GM18505 (cell line): Measurements from ENCODE around the gene S1PR5.
"Not testable (repeated sequence)": the region's sequence is repeated elsewhere in the genome, so short reads cannot be mapped to it uniquely, and the experiment has no call there.

Experiments
- ATAC-seq: cut with Tn5 transposase; IDR thresholded peaks from one replicate; pipeline ENCODE4 v1.9.1; 2021; ENCODE audit not compliant: unreplicated experiment
- POLR2A ChIP-seq: IDR thresholded peaks from 4 replicates; pipeline ENCODE4 v1.6.1; 2011; ENCODE audit warnings: borderline replicate concordance; ENCODE audit not compliant: insufficient read depth, insufficient read length; ENCODE audit errors: extremely low read depth

The S1PR5 gene

DNA sequence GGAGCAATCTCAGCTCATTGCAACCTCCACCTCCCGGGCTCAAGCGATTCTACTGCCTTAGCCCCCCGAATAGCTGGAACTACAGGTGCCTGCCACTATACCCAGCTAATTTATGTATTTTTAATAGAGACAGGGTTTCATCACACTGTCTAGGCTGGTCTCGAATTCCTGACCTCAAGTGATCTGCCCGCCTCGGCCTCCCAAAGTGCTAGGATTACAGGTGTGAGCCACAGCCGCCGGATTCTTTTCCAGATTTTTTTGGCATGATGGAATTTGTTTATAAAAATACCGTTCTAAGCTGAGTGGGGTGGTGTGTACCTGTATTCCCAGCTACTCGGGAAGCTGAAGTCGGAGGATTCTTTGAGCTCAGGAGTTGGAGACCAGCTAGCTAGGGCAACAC, 20.4 kb upstream of the S1PR5 start:
- TF ChIP-seq POLR2A, result no peak
- ATAC-seq, result no peak

DNA sequence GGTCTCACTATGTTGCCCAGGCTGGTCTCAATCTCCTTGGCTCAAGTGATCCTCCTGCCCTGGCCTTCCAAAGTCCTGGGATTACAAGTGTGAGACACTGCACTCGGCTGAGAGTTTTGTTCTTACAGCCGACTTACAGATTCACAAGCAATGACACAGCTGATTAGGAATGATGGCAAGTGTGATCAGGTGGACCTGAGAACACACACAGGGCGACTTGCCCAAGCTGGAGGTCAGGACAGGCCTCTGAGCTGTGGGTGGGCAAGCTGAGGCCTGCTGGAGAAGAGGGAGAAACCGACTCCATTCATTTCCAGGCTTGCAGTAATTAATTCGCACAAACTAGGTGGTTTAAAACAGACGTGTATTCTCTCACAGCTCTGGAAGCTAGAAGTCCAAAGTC, 18.4 kb upstream of the S1PR5 start:
- ATAC-seq, result no peak
- no peak for TF ChIP-seq POLR2A

DNA sequence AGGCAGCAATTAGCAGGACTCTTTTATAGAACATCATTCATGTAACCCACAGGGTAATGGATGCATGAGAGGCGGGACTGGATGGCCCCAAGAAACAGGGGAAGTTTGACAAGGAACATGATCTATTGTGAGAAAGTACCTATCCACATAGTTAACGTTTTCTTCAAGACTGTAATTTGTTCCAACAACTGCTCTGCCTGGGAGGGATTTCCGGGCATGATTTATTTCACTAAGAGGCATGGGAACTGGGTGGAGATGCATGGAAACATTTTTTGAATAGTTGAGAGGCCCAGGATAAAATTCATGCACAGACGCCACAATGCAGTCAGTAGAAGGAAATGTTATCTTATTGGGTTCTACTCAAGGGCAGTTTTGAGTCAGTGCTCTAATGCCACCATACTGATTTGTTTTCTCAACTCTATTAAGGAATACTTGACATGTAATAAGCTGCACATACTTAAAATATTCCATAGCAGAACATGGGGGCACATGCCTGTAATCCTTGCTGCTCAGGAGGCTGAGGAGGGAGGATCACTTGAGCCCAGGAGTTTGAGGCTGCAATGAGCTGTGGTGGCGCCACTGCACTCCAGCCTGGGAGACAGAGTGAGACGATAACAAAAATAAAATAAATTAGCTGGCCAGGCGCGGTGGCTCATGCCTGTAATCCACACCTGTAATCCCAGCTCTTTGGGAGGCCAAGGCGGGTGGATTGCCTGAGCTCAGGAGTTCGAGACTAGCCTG, 16.6 kb upstream of the S1PR5 start:
- no peak for ATAC-seq
- no peak for TF ChIP-seq POLR2A

DNA sequence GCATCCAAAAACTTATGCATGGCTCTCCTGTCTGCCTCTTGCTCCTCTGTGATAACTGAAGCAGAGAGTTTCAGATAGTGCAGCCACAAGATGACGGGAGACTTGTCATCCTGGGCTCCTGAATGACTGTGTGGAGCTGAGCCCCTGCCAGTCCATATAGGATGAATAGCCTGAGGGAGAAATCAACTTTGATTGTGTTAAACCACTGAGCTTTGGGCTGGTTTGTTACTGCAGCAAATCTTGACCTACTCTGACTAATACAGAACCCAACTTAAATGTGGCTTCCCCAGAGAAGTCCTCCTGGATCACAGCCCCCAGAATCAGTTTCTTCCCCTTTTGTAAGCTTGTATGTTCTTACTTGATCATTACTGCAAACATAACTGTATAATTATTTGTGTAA, 15.2 kb upstream of the S1PR5 start:
- no peak for TF ChIP-seq POLR2A
- ATAC-seq, result no peak

DNA sequence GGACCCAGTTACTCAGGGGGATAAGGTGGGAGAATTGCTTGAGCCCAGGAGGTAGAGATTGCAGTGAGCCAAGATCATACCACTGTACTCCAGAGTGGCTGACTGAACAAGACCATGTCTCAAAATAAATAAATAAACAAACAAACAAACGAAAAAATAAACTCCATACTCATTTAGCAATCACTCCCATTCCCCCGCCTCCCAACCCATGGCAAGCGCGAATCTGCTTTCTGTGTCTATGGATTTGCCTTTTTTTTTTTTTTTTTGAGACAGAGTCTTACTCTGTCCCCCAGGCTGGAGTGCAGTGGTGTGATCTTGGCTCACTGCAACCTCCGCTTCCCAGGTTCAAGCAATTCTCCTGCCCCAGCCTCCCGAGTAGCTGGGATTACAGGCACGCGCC, 9.6 kb upstream of the S1PR5 start:
- not testable (repeated sequence) for ATAC-seq

DNA sequence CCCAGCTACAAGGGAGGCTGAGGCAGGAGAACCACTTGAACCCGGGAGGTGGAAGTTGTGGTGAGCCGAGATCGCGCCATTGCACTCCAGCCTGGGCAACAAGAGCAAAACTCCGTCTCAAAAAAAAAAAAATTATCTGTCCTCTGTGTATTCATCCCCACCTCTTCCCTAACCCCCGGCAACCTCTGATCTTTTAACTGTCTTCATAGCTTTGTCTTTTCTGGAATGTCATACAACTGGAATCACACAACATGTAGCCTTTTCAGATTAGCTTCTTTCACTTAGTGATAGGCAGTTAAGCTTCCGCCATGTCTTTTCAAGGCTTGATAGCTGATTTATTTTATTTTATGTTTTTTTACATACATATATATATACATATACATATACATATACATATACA, 8.4 kb upstream of the S1PR5 start:
- no peak for TF ChIP-seq POLR2A
- no peak for ATAC-seq

DNA sequence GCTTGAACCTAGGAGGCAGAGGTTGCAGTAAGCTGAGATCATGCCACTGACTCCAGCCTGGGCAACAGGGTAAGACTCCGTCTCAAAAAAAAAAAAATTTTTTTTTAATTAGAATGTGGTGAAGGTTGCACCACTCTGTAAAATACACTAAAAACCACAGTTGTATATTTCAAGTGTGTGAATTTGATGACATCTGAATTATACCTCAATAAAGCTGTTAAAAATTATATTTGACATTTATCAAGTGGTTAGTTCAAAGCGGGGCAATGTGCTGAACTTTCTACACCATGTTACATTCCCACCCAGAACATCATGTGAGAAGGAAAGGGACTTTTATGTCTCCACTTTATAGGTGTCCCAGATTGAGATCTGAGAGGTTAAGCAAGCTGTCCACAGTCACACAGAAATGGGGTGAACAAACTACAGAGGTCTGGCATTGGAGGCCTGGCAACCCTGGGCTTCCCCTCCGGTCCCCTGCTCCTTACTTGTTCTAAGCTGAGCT, 5.9 kb upstream of the S1PR5 start:
- ATAC-seq, result no peak
- TF ChIP-seq POLR2A, result no peak

DNA sequence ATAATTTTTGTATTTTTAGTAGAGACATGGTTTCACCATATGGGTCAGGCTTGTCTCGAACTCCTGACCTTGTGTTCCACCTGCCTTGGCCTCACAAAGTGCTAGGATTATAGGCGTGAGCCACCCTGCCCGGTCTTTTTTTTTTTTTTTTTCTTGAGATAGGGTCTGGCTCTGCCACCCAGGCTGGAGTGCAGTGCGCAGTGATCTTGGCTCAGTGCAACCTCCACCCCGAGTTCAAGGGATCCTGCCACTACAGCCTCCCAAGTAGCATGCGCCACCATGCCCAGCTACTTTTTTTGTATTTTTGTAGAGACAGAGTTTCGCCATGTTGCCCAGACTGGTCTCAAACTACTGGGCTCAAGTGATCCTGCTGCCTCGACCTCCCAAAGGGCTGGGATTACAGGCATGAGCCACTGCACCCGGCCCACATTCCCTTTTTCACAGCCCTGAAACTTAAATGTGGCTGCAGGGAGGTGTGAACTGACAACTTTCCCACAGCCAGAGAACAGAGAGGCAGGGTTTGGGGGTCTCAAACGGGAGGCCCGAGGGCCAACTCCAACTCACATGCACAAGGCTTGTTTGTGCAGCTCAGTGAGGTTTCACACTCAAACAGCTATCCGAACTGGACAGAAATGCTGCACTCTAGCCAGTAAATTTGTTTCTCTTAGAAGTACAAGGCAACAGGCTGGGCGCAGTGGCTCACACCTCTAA, 4.4 kb upstream of the S1PR5 start:
- ATAC-seq, result no peak
- no peak for TF ChIP-seq POLR2A

DNA sequence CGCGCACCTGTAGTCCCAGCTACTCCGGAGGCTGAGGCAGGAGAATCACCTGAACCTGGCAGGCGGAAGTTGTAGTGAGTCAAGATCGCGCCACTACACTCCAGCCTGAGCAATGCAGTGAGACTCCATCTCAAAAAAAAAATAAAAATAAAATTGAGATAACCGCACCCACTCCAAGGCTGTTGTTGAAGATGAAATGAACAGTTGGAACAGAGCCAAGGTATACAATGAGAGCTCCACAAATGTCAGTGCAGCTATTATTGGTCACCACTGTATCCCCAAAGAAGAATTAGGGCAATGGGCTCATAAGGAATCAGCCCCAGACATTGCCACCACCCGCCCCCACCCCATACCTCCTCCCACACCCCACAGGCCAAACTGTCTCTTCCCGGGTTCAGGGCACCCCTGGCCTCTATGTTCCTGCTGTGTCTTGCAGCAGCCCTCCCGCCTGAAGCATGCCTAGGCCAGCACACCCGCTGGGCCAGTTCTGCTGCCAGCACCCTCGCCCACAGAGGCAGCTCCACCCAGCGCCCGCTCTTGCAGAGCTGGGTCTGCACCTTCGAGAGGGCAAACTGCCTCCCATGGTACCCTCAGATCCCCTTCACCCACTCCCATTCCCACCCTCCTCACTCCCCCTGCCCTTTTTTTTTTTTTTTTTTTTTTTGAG, 3.5 kb upstream of the S1PR5 start:
- ATAC-seq, result no peak

DNA sequence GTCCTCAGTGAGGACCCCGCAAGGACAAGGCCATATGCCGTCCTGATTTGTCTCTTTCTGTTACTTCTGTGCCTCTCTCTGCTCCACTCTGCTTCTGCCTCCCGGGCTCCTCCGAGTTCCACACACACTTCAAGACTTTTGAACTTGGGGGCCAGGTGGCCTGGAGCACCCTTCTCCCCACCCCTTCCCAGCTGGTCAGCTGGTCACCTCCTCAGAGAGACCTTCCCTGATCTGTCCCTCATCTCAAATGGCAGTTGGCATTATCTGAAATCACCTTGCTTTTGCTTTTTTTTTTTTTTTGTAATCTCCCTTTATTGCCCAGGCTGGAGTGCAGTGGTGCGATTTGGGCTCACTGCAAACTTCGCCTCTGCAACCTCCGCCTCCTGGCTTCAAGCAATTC, 2.2 kb upstream of the S1PR5 start:
- no peak for ATAC-seq
- TF ChIP-seq POLR2A, result no peak

More for the DNA sequence above, 3.5 kb upstream of the S1PR5 start:
- no peak for TF ChIP-seq POLR2A

DNA sequence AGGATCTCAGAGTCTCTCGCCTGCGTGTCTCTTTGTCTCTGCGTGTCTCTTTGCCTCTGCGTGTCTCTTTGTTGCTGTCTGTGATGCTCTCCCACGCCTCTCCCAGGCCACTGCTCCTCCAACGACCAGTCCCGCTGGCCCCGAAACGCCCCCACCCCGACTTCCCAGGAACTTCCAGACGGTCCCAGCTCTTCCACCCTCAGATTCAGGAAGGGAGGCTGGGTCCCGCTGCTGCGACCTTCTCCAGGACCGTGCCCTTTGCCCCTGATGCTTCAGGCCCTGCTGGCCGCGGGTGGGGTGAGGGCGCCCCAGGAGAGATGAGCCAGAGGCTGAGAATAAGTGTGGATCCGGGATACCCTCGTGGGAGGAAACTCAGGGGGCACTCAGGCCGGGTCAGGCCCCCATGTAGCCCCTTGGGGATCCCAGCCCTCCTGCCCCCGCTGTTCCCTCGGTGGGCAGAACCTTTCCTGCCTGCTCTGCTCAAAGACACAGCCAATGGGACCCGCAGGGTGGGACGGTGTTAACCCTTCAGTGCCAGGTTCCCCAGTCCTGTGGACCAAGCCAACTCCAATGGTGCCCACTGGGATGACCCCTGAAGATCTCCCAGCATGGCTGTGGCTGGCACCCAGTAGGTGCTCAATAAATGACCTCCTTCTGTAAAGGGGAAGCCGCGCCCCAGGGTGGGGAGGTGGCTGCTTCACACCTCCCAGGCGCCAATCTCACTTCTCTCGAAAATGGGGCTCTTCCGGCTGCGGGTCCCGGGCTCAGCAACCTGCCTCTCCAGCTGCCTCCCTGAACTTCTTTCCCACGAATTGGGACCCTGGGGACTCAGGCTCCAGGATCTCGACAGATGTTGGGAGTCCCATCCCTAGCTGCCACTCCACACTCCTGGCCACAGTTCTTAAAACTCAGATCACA, 1.5 kb upstream of the S1PR5 start:
- TF ChIP-seq POLR2A, result no peak
- ATAC-seq, result no peak

DNA sequence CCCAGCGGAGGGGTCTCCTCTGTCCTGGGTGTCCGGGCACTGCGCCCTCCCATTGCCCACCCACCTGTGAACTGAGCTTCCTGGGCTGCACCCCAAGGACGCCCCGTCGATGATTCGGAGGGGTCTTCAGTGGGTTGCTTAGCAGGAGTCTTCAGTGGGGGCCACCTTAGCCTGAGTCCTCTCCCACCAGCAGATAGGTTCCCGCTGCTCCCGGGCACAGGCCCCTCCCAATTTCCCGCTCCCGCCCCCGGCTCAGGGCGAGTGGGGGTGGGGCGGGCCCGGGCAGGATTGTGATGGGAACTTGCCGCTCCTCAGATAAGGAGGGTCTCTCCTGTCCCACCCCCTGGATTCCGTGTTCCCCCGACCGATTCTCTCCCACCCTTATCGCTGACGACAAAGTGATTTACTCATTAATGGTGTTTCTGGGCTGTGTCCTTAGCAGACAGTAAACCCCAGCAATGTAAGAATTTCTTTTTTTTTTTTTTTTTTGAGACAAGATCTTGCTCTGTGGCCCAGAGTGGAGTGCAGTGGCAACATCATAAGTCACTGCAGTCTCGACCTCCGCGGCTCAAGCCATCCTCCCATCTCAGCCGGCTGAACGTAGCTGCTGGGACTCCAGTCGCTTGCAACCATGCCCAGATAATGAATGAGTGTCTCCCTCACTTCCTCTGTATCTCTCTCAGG, 655 bp upstream of the S1PR5 start:
- ATAC-seq, result no peak
- no peak for TF ChIP-seq POLR2A
